ENCODE results near the gene TAF1B.

Gene TAF1B

DNA sequence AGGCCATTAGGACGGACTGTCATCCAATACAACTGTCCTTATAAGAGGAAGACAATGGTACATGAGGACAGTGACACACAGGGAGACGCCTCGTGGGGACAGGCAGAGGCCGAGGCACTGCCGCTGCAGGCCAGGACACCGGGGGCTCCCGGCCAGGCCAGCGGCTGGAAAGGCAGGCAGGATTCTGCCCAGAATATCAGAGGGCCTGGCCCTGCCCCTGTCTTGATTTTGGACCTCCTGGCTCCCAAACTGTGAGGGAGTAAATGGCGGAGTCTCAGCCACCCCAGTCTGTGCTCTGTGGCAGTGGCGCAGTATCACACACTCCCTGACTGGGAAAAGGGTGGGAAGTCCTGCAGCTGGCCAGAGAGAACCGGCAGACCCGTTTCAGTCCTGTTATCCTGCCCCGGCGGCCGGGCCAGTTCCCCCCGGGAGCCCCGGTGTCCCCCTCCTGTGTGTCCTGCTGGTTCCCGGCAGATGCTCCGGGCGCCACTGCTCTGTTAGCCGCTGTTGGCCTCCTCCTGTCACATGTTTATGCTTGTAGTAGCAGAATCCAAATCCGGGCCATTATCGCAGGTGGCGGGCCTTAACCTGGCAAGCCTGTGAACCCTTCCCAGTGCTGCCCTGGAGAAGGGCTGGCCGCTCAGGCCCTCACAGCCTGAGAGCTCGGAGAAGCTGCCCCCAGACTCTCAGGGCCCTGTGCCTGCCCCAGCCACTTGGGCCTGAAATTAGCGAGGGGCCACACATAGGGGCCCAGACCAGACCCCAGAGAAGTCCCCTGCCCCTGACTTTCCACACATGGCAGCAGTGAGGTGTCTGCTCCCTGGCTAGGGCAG lies 31.4 kb upstream of the TAF1B start:
- Histone ChIP-seq H3F3A (ENCODE audit: insufficient read depth) (no peaks in the 10 kb centered on the region), H3K4me2 (ENCODE audit: low read depth, low read length, poor library complexity, severe bottlenecking) (no peak overlapping the region), H3K9me2 (replicated peaks; ENCODE audit: insufficient read depth, low read length) (no peaks in the 10 kb centered on the region), H3K79me2 (ENCODE audit: insufficient read depth, low read length) (no peaks in the 10 kb centered on the region), H3K27ac (ENCODE audit: low read depth, low read length) (no peak overlapping the region), H3K9ac (ENCODE audit: low read length) (no peak overlapping the region), H3K36me3 (ENCODE audit: low read length) (no peaks in the 10 kb centered on the region), H3K9me3 (ENCODE audit: insufficient read depth, low read length) (no peaks in the 10 kb centered on the region), H4K20me1 (ENCODE audit: low read depth, low read length) (no peaks in the 10 kb centered on the region), H3K4me3 (ENCODE audit: insufficient read depth, low read length, poor library complexity, severe bottlenecking) (no peak overlapping the region), H3K27me3 (ENCODE audit: low read length) (no peaks in the 10 kb centered on the region), H2AFZ (ENCODE audit: low read depth, low read length, severe bottlenecking) (no peak overlapping the region)
- TF ChIP-seq EZH2phosphoT487 (conservative IDR thresholded peaks at IDR 0.05; ENCODE audit: low read length) = no peak
- TF ChIP-seq, protein P1, sequence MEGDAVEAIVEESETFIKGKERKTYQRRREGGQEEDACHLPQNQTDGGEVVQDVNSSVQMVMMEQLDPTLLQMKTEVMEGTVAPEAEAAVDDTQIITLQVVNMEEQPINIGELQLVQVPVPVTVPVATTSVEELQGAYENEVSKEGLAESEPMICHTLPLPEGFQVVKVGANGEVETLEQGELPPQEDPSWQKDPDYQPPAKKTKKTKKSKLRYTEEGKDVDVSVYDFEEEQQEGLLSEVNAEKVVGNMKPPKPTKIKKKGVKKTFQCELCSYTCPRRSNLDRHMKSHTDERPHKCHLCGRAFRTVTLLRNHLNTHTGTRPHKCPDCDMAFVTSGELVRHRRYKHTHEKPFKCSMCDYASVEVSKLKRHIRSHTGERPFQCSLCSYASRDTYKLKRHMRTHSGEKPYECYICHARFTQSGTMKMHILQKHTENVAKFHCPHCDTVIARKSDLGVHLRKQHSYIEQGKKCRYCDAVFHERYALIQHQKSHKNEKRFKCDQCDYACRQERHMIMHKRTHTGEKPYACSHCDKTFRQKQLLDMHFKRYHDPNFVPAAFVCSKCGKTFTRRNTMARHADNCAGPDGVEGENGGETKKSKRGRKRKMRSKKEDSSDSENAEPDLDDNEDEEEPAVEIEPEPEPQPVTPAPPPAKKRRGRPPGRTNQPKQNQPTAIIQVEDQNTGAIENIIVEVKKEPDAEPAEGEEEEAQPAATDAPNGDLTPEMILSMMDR (IDR thresholded peaks at IDR 0.05; ENCODE audit: insufficient read depth, low read length, poor library complexity, severe bottlenecking) = no peak

DNA sequence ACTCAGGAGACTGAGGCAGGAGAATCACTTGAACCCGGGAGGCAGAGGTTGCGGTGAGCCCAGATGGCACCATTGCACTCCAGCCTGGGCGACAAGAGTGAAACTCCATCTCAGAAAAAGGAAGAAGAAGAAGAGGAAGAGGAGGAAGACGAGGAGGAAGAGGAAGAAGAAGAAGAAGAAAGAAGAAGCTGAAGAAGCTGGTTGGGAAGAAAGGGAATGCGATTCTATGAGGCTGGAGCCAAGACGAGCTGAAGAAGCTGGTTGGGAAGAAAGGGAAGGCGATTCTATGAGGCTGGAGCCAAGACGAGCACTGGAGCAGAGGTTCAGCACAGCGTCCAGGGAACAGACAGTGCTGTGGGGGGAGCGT lies 30.3 kb upstream of the TAF1B start:
- H3K4me2 ChIP-seq (ENCODE audit: low read depth, low read length, poor library complexity, severe bottlenecking) = no peak overlapping the region
- no peak overlapping the region for H3K27ac ChIP-seq (ENCODE audit: low read depth, low read length)
- H3K27me3 ChIP-seq (ENCODE audit: low read length) = no peaks in the 10 kb centered on the region
- no peaks in the 10 kb centered on the region for H4K20me1 ChIP-seq (ENCODE audit: low read depth, low read length)
- no peak for TF ChIP-seq EZH2phosphoT487 (conservative IDR thresholded peaks at IDR 0.05; ENCODE audit: low read length)
- TF ChIP-seq, protein P1 (IDR thresholded peaks at IDR 0.05; ENCODE audit: insufficient read depth, low read length, poor library complexity, severe bottlenecking) = no peak
- H3F3A ChIP-seq (ENCODE audit: insufficient read depth) = no peaks in the 10 kb centered on the region
- H3K4me3 ChIP-seq (ENCODE audit: insufficient read depth, low read length, poor library complexity, severe bottlenecking) = no peak overlapping the region
- H3K9ac ChIP-seq (ENCODE audit: low read length) = no peak overlapping the region
- no peaks in the 10 kb centered on the region for H3K9me3 ChIP-seq (ENCODE audit: insufficient read depth, low read length)
- H3K79me2 ChIP-seq (ENCODE audit: insufficient read depth, low read length) = no peaks in the 10 kb centered on the region
- H2AFZ ChIP-seq (ENCODE audit: low read depth, low read length, severe bottlenecking) = no peak overlapping the region
- no peaks in the 10 kb centered on the region for H3K9me2 ChIP-seq (replicated peaks; ENCODE audit: insufficient read depth, low read length)
- no peaks in the 10 kb centered on the region for H3K36me3 ChIP-seq (ENCODE audit: low read length)

DNA sequence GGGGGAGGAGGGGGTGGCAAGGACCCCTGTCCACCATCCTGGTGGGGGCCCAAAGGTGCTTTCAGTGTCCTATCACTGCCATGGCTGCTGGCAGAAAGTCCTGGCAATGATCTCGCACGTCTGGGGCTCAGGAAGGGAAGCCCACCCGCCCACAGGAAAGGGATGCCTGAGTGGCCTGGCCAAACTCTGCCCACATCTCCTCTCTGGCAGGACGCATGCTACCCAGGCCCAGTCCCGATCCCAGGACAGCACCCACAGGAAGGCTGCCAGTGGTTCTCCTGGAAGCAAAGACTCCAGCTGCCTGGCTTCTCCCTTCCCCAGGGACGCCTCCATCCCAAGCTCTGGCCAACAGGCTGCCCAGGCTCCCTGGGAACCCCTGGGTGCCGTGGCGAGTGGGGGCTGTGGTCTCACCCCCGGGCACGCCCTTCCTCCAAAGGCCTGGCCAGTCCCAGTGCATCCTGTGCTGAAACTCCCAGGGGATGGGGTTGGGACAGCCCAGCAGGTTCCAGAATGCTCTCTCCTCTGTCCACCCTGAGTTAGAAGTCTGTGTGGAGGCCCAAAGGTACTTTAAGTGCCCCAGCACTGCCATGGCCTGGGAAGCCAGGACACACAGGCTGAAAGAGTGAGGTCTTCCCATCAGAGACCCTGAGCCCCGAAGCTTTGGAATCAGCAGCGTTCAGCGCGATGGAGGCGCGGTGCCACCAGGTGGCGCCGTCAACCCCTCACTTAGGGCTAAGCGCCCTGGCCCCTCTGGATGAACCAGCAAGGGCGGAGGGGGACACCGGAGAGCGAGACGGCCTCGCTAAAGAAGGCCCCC lies 29.8 kb upstream of the TAF1B start:
- H3K9me3 ChIP-seq (ENCODE audit: insufficient read depth, low read length) = no peaks in the 10 kb centered on the region
- no peak overlapping the region for H3K27ac ChIP-seq (ENCODE audit: low read depth, low read length)
- H3K36me3 ChIP-seq (ENCODE audit: low read length) = no peaks in the 10 kb centered on the region
- no peaks in the 10 kb centered on the region for H3K79me2 ChIP-seq (ENCODE audit: insufficient read depth, low read length)
- no peak overlapping the region for H3K4me2 ChIP-seq (ENCODE audit: low read depth, low read length, poor library complexity, severe bottlenecking)
- no peak overlapping the region for H3K4me3 ChIP-seq (ENCODE audit: insufficient read depth, low read length, poor library complexity, severe bottlenecking)
- H3K9me2 ChIP-seq (replicated peaks; ENCODE audit: insufficient read depth, low read length) = no peaks in the 10 kb centered on the region
- TF ChIP-seq, protein P1 (IDR thresholded peaks at IDR 0.05; ENCODE audit: insufficient read depth, low read length, poor library complexity, severe bottlenecking) = peak; percentile 91
- no peak for TF ChIP-seq EZH2phosphoT487 (conservative IDR thresholded peaks at IDR 0.05; ENCODE audit: low read length)
- H3K27me3 ChIP-seq (ENCODE audit: low read length) = no peaks in the 10 kb centered on the region
- no peaks in the 10 kb centered on the region for H3F3A ChIP-seq (ENCODE audit: insufficient read depth)
- no peaks in the 10 kb centered on the region for H4K20me1 ChIP-seq (ENCODE audit: low read depth, low read length)
- H2AFZ ChIP-seq (ENCODE audit: low read depth, low read length, severe bottlenecking) = no peak overlapping the region
- H3K9ac ChIP-seq (ENCODE audit: low read length) = no peak overlapping the region

Measured in SU-DHL-6 (cell line).